GM12891 (cell line): ENCODE results near the gene UBB.

Experiments used
- POLR2A ChIP-seq: IDR thresholded peaks from 2 replicates; pipeline ENCODE4 v1.6.1; 2011; ENCODE audit warnings: low read depth, low read length, control low read depth
- SPI1 ChIP-seq: IDR thresholded peaks from 2 replicates; pipeline ENCODE4 v1.6.1; 2011; ENCODE audit warnings: low read depth, low read length, control low read depth
- TAF1 ChIP-seq: IDR thresholded peaks from 2 replicates; pipeline ENCODE4 v1.6.1; 2011; ENCODE audit warnings: low read depth, low read length, control low read depth

GRCh38 chr17:16429083-16429482 is 48.2 kb downstream of the UBB start:
- no peak for TF ChIP-seq TAF1
- TF ChIP-seq POLR2A: no peak
- TF ChIP-seq SPI1: no peak
